Measurements from ENCODE around the gene NCKAP5L.

The NCKAP5L gene

DNA sequence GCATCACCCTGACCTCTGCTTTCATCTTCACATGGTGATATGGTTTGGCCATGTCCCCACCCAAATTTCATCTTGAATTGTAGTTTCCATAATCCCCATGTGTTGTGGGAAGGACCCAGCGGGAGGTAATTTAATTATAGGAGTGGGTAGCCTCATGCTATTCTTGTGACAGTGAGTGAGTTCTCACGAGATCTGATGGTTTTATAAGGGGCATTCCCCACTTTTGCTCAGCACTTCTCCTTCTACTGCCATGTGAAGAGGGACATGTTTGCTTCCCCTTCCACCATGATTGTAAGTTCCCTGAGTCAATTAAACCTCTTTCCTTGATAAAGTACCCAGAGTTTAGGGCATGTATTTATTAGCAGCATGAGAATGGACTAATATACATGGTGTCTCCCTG, 48.6 kb downstream of the NCKAP5L start:
- Histone ChIP-seq H3K4me2 (no peak overlapping the region), H3K79me2 (ENCODE audit: insufficient read depth, low read depth) (no peaks in the 10 kb centered on the region), H3K4me3 (IDR thresholded peaks at IDR 0.05; ENCODE audit: insufficient read depth, low read depth, low read length) (no peak overlapping the region), H3K27ac (no peak overlapping the region), H3K36me3 (ENCODE audit: insufficient read depth) (no peaks in the 10 kb centered on the region), H3K27me3 (ENCODE audit: insufficient read depth, low read depth) (no peaks in the 10 kb centered on the region), H4K20me1 (ENCODE audit: insufficient read depth) (no peaks in the 10 kb centered on the region), H3K4me1 (ENCODE audit: low read depth, poor library complexity, severe bottlenecking) (peaks cover 10% of the 10 kb centered on the region), H2AFZ (ENCODE audit: low read depth) (no peak overlapping the region), H3K9ac (no peak overlapping the region)
- TF ChIP-seq CTCF (conservative IDR thresholded peaks at IDR 0.05; ENCODE audit: low read depth, low read length), result no peak

GRCh38 chr12:49777800-49778748, 50.1 kb downstream of the NCKAP5L start:
- Histone ChIP-seq H3K9ac (no peak overlapping the region), H3K4me3 (IDR thresholded peaks at IDR 0.05; ENCODE audit: insufficient read depth, low read depth, low read length) (no peak overlapping the region), H3K36me3 (ENCODE audit: insufficient read depth) (no peaks in the 10 kb centered on the region), H4K20me1 (ENCODE audit: insufficient read depth) (no peaks in the 10 kb centered on the region), H3K4me1 (ENCODE audit: low read depth, poor library complexity, severe bottlenecking) (peaks cover 10% of the 10 kb centered on the region), H3K27ac (no peak overlapping the region), H3K27me3 (ENCODE audit: insufficient read depth, low read depth) (no peaks in the 10 kb centered on the region), H3K4me2 (no peak overlapping the region), H2AFZ (ENCODE audit: low read depth) (peak overlapping the region; percentile 25; the same call in 1 of the 2 replicates), H3K79me2 (ENCODE audit: insufficient read depth, low read depth) (no peaks in the 10 kb centered on the region)
- TF ChIP-seq CTCF (conservative IDR thresholded peaks at IDR 0.05; ENCODE audit: low read depth, low read length), result peak; percentile 86

GRCh38 chr12:49777341-49777740, 50.9 kb downstream of the NCKAP5L start:
- H3K4me3 ChIP-seq (IDR thresholded peaks at IDR 0.05; ENCODE audit: insufficient read depth, low read depth, low read length), result no peak overlapping the region
- H3K9ac ChIP-seq, result no peak overlapping the region
- H3K4me2 ChIP-seq, result no peak overlapping the region
- no peak for TF ChIP-seq CTCF (conservative IDR thresholded peaks at IDR 0.05; ENCODE audit: low read depth, low read length)
- no peaks in the 10 kb centered on the region for H3K79me2 ChIP-seq (ENCODE audit: insufficient read depth, low read depth)
- H3K4me1 ChIP-seq (ENCODE audit: low read depth, poor library complexity, severe bottlenecking), result peaks cover 10% of the 10 kb centered on the region
- H3K36me3 ChIP-seq (ENCODE audit: insufficient read depth), result no peaks in the 10 kb centered on the region
- H4K20me1 ChIP-seq (ENCODE audit: insufficient read depth), result no peaks in the 10 kb centered on the region
- no peaks in the 10 kb centered on the region for H3K27me3 ChIP-seq (ENCODE audit: insufficient read depth, low read depth)
- H2AFZ ChIP-seq (ENCODE audit: low read depth), result no peak overlapping the region
- no peak overlapping the region for H3K27ac ChIP-seq

- H4K20me1 ChIP-seq (ENCODE audit: insufficient read depth), result no peaks in the 10 kb centered on the region
- no peak for TF ChIP-seq CTCF (conservative IDR thresholded peaks at IDR 0.05; ENCODE audit: low read depth, low read length)
- peak overlapping the region; percentile 53; the same call in 1 of the 2 replicates for H2AFZ ChIP-seq (ENCODE audit: low read depth)
- H3K9ac ChIP-seq, result no peak overlapping the region
- H3K27me3 ChIP-seq (ENCODE audit: insufficient read depth, low read depth), result no peaks in the 10 kb centered on the region
- H3K4me3 ChIP-seq (IDR thresholded peaks at IDR 0.05; ENCODE audit: insufficient read depth, low read depth, low read length), result no peak overlapping the region
- no peak overlapping the region for H3K27ac ChIP-seq
- peaks cover 10% of the 10 kb centered on the region for H3K4me1 ChIP-seq (ENCODE audit: low read depth, poor library complexity, severe bottlenecking)
- no peaks in the 10 kb centered on the region for H3K79me2 ChIP-seq (ENCODE audit: insufficient read depth, low read depth)
- H3K36me3 ChIP-seq (ENCODE audit: insufficient read depth), result no peaks in the 10 kb centered on the region
- no peak overlapping the region for H3K4me2 ChIP-seq
Measured at GRCh38 chr12:49776858-49777257, 51.4 kb downstream of the NCKAP5L start.

All from KMS-11 (cell line).